Activated CD8-positive, alpha-beta T cell treated with anti-CD3 and anti-CD28 coated beads for 36 hours (primary cell): ENCODE data around the gene GGACT. TPM values are rescaled to one million over a fixed set of nuclear protein-coding genes. Genes with fewer than 3 reads are reported as not detected.

Source experiments
- ATAC-seq: fragments of 200-7000 bp; cut with Tn5 transposase; one replicate; pipeline ENCODE4 v1.10.0; 2021; ENCODE audit warnings: mild to moderate bottlenecking, moderate library complexity
- CTCF ChIA-PET: fragments of 350-600 bp; sonication (Branson Sonifier 250); formaldehyde crosslinking; loops from one replicate; lab custom pipeline; 2021; ENCODE audit warnings: antibody characterized with exemption; lab: Charles Lee
- POLR2A ChIA-PET: fragments of 350-600 bp; sonication (Branson Sonifier 250); formaldehyde crosslinking; loops from one replicate; lab custom pipeline; 2021; ENCODE audit warnings: antibody characterized with exemption; lab: Charles Lee
- DNase-seq: peaks from one replicate; pipeline ENCODE4 v3.0.0-alpha.2; 2020
- H3K27ac Mint-ChIP-seq: one replicate; pipeline ENCODE4 v1.8.0; 2021; ENCODE audit warnings: mild to moderate bottlenecking, mixed read lengths
- H3K27me3 Mint-ChIP-seq: one replicate; pipeline ENCODE4 v1.8.0; 2021; ENCODE audit warnings: mixed read lengths
- H3K36me3 Mint-ChIP-seq: one replicate; pipeline ENCODE4 v1.8.0; 2021; ENCODE audit warnings: low read depth, mixed read lengths
- H3K4me1 Mint-ChIP-seq: one replicate; pipeline ENCODE4 v1.8.0; 2021; ENCODE audit warnings: low read depth, mixed read lengths
- H3K4me3 Mint-ChIP-seq: one replicate; pipeline ENCODE4 v1.8.0; 2021; ENCODE audit warnings: mild to moderate bottlenecking, moderate library complexity, mixed read lengths
- H3K9me3 Mint-ChIP-seq: one replicate; pipeline ENCODE4 v1.8.0; 2021; ENCODE audit warnings: mixed read lengths
- intact Hi-C: fragments of 100-400 bp; cut with micrococcal nuclease; formaldehyde crosslinking; loops from one replicate; pipeline ENCODE4 v1.10.0; 2022
- total RNA-seq, 2 experiments: library from RNA; stranded (reverse); gene quantifications; one replicate each; pipeline ENCODE4 v1.2.3, GENCODE V29; 2021
- TF ChIP-seq, protein P1 (sequence below): fragments of 200-600 bp; IDR thresholded peaks from one replicate; pipeline ENCODE4 v1.8.0; 2022; ENCODE audit warnings: antibody characterized with exemption, mild to moderate bottlenecking

Gene GGACT
- total RNA-seq, 2 experiments from 2014 or later: 4.0 to 5.3 TPM

DNA sequence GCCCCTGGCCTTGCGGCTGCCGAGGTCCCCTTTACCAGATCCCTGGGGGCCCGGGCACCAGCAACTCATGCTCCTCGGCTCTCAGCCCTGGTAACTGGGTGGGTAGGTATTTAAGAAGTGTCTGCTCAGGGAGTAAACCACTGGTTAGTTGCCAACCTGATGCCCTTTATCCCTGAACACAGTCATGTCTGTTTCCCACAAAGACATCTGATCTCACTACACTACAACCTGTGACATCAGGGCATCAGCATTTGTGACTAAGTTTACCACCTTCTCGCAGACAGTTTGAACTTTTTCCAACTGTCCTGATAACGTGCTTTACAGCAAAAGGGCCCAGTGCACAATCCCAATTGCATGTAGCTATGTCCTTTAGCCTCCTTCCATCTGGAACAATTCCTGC, 22.0 kb downstream of the GGACT start:
- peaks cover 3% of the 10 kb centered on the region for H3K4me1 Mint-ChIP-seq
- DNase-seq (no peak), ATAC-seq (no peak)
- TF ChIP-seq, protein P1, sequence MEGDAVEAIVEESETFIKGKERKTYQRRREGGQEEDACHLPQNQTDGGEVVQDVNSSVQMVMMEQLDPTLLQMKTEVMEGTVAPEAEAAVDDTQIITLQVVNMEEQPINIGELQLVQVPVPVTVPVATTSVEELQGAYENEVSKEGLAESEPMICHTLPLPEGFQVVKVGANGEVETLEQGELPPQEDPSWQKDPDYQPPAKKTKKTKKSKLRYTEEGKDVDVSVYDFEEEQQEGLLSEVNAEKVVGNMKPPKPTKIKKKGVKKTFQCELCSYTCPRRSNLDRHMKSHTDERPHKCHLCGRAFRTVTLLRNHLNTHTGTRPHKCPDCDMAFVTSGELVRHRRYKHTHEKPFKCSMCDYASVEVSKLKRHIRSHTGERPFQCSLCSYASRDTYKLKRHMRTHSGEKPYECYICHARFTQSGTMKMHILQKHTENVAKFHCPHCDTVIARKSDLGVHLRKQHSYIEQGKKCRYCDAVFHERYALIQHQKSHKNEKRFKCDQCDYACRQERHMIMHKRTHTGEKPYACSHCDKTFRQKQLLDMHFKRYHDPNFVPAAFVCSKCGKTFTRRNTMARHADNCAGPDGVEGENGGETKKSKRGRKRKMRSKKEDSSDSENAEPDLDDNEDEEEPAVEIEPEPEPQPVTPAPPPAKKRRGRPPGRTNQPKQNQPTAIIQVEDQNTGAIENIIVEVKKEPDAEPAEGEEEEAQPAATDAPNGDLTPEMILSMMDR: no peak
- intact Hi-C loops: no loop called here
- no peaks in the 10 kb centered on the region for H3K27me3 Mint-ChIP-seq
- CTCF ChIA-PET: no interaction called here
- POLR2A ChIA-PET: interaction anchor here (1.1 kb wide), 1 partner anchor 60 kb away, joined by 3 read pairs; no protein-coding TSS in a partner anchor
- no peaks in the 10 kb centered on the region for H3K36me3 Mint-ChIP-seq
- H3K4me3 Mint-ChIP-seq: no peak overlapping the region
- H3K9me3 Mint-ChIP-seq: no peaks in the 10 kb centered on the region
- H3K27ac Mint-ChIP-seq: no peak overlapping the region

DNA sequence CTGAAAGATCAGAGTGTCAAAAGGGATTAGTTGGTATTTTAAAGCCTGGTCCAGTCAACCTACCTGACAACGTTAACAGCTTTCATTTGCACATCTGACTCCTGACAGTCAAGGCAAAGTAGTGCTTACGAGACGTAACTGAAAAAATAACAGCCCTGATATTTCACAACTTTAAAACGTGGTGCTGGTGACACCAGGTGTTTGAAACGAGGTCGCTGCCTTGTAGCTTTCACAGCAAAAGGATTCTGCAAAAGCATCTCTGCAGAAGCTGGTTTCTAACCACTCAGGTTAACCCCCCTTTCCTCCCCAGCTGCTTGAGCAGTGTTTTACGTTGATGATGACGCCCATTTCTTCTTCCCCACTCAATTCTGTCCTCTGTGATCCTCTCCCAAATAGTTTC, 23.3 kb downstream of the GGACT start:
- intact Hi-C loops: no loop called here
- Mint-ChIP-seq H3K4me3 (no peak overlapping the region), H3K36me3 (no peaks in the 10 kb centered on the region), H3K27ac (no peak overlapping the region), H3K9me3 (no peaks in the 10 kb centered on the region), H3K27me3 (no peaks in the 10 kb centered on the region), H3K4me1 (peaks cover 3% of the 10 kb centered on the region)
- POLR2A ChIA-PET: interaction anchor here (1.1 kb wide), 1 partner anchor 61 kb away, joined by 3 read pairs; no protein-coding TSS in a partner anchor
- CTCF ChIA-PET: interaction anchor here (0.7 to 1.1 kb wide), 2 partner anchors 9 to 50 kb away, joined by 3 to 5 read pairs; no protein-coding TSS in a partner anchor
- DNase-seq: no peak
- ATAC-seq: no peak
- TF ChIP-seq, protein P1: no peak

DNA sequence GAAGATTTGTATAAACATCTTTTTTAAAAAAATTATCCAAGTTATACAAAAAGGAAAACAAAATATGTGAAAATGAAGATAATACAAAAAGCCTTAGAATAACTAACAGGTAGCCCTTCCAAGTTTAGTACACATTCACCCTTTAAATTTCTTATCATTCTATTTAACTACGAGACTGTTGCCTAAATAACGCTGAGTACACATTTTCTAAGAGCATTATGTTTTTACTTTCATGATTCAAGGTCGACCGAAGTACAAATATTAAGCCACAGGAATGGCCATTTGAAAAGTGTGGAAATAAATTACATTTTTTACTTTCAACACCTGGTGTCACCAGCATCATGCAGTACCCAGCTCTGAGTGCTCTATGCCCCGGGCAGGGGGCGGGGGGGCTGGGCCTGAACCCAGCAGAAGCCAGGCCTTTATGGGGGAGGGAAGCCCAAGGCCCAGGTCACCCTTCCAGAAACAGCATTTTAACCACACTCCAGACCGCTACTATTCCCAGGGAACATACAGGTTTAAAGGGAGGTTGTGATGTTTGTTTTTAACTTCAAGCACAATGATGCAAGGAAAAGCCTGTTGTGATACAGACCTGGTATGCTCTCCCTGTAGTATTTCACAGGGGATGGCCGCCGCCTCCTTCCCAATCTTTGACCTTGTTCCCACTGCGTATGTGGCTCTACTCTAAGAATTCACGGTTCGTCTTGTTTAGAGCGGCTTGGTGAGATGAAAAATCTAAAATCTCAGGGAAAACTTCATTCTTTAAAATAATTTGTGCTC, 24.0 kb downstream of the GGACT start:
- peaks cover 3% of the 10 kb centered on the region for H3K4me1 Mint-ChIP-seq
- POLR2A ChIA-PET: no interaction called here
- H3K4me3 Mint-ChIP-seq: no peak overlapping the region
- TF ChIP-seq, protein P1: no peak
- intact Hi-C loops: no loop called here
- no peak overlapping the region for H3K27ac Mint-ChIP-seq
- no peaks in the 10 kb centered on the region for H3K27me3 Mint-ChIP-seq
- no peak for ATAC-seq
- CTCF ChIA-PET: interaction anchor here (0.7 to 1.1 kb wide), 2 partner anchors 9 to 49 kb away, joined by 3 to 5 read pairs; no protein-coding TSS in a partner anchor
- H3K9me3 Mint-ChIP-seq: no peaks in the 10 kb centered on the region
- no peak for DNase-seq
- H3K36me3 Mint-ChIP-seq: no peaks in the 10 kb centered on the region

DNA sequence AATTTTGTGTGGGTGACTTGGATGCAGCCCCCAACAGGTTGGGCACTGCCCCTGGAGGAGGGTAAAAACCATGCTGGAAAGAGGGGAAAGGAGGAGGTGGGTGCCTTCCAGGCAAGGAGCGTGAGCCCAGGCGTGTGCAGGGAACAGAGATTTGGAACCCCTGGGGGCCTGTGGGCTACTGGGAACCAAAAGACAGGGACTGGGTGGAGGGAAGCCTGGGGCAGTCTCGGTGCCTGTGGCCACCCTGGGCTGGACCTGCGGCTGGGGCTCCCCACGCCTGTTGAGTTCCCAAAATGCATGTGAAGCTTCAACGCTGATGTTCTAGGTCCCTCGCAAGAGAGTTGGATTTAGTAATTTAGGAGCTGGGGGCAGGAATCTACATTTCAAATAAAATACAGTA, 24.8 kb downstream of the GGACT start:
- CTCF ChIA-PET: no interaction called here

More for the DNA sequence above, 24.8 kb downstream of the GGACT start:
- Mint-ChIP-seq H3K4me1 (peaks cover 3% of the 10 kb centered on the region), H3K36me3 (no peaks in the 10 kb centered on the region), H3K4me3 (no peak overlapping the region), H3K9me3 (no peaks in the 10 kb centered on the region), H3K27me3 (no peaks in the 10 kb centered on the region), H3K27ac (no peak overlapping the region)
- intact Hi-C loops: no loop called here
- no peak for ATAC-seq
- POLR2A ChIA-PET: no interaction called here
- DNase-seq: no peak
- TF ChIP-seq, protein P1: no peak
